Muscle layer of colon (tissue), 2 donors: ENCODE data around the gene LYVE1.

Experiments
- H3K27ac ChIP-seq: one replicate; pipeline ENCODE4 v1.7.0; 2013; ENCODE audit warnings: low read depth, mild to moderate bottlenecking, low read length, moderate library complexity
- H3K27me3 ChIP-seq, 2 donors: one replicate each; pipeline ENCODE4 v1.7.0; 2013; ENCODE audit warnings: low read length in 2 of 2, mild to moderate bottlenecking in 2 of 2; ENCODE audit not compliant: insufficient read depth in 2 of 2, control insufficient read depth in 1 of 2
- H3K36me3 ChIP-seq: one replicate; pipeline ENCODE4 v1.7.0; 2013; ENCODE audit warnings: mild to moderate bottlenecking, low read length; ENCODE audit not compliant: insufficient read depth
- H3K4me1 ChIP-seq: one replicate; pipeline ENCODE4 v1.7.0; 2013; ENCODE audit warnings: mild to moderate bottlenecking, low read length; ENCODE audit not compliant: insufficient read depth
- H3K4me3 ChIP-seq, 2 donors: one replicate each; pipeline ENCODE4 v1.7.0; 2013; ENCODE audit warnings: low read length in 2 of 2, low read depth in 1 of 2, mild to moderate bottlenecking in 1 of 2, moderate library complexity in 1 of 2
- H3K9ac ChIP-seq: one replicate; pipeline ENCODE4 v1.7.0; 2013; ENCODE audit warnings: low read length
- H3K9me3 ChIP-seq: one replicate; pipeline ENCODE4 v1.7.0; 2013; ENCODE audit warnings: mild to moderate bottlenecking, low read length
- donor health status: abdominal sarcoma.
- donor health status: Adenocarcinoma of cecum.

Gene LYVE1

DNA sequence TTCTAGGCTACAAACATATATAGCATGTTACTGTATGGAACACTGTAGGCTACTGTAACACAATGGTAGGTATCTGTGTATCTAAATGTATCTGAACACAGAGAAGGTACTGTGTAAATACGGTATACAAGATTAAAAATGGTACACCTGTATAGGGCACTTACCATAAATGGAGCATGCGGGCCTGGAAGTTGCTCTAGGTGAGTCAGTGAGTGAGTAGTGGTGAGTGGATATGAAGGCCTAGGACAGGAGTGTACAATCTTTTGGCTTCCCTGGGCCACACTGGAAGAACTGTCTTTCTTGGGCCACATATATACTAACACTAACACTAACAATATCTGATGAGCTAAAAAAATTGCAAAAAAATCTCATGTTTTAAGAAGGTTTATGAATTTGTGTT is 48.8 kb downstream of the LYVE1 start:
- H3K4me1 ChIP-seq, result peaks cover 7% of the 10 kb centered on the region
- H3K9me3 ChIP-seq, result no peaks in the 10 kb centered on the region
- H3K36me3 ChIP-seq, result peaks cover 36% of the 10 kb centered on the region
- no peak overlapping the region for H3K9ac ChIP-seq
- H3K4me3 ChIP-seq, result no peak overlapping the region
- no peaks in the 10 kb centered on the region for H3K27me3 ChIP-seq
- H3K27ac ChIP-seq, result no peak overlapping the region

- Histone ChIP-seq H3K4me3 (no peak overlapping the region), H3K9ac (no peak overlapping the region), H3K4me1 (peaks cover 7% of the 10 kb centered on the region), H3K27ac (no peak overlapping the region), H3K36me3 (peaks cover 31% of the 10 kb centered on the region), H3K9me3 (no peaks in the 10 kb centered on the region), H3K27me3 (no peaks in the 10 kb centered on the region)
These were observed 49.6 kb downstream of the LYVE1 start for GRCh38 chr11:10518891-10519290.

DNA sequence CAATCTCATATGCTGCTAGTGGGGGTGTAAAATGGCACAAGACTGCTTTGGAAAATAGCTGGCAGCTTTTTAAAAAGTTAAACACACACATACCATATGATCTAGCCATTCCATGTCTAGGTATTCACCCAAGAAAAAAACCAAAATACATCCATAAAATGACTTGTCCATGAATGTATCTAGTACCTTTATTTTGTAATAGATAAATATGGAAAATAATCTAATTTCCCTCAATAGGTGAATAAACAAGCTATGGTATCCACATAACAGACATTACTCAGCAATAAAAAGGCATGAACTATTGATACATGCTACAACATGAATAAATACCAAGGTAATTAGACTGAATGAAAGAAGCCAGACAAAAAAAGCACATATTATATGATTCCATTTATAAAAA is 50.3 kb downstream of the LYVE1 start:
- Histone ChIP-seq H3K27me3 (no peaks in the 10 kb centered on the region), H3K4me1 (peaks cover 5% of the 10 kb centered on the region), H3K9ac (no peak overlapping the region), H3K27ac (no peak overlapping the region), H3K4me3 (no peak overlapping the region), H3K9me3 (no peaks in the 10 kb centered on the region), H3K36me3 (peaks cover 25% of the 10 kb centered on the region)

- H3K4me3 ChIP-seq, result no peak overlapping the region
- no peak overlapping the region for H3K9ac ChIP-seq
- peaks cover 11% of the 10 kb centered on the region for H3K36me3 ChIP-seq
These were observed 53.0 kb downstream of the LYVE1 start for GRCh38 chr11:10515418-10515817.

GRCh38 chr11:10514709-10515108 is 53.8 kb downstream of the LYVE1 start:
- peaks cover 10% of the 10 kb centered on the region for H3K36me3 ChIP-seq
- no peaks in the 10 kb centered on the region for H3K9me3 ChIP-seq
- H3K4me3 ChIP-seq, result no peak overlapping the region
- no peak overlapping the region for H3K27ac ChIP-seq
- H3K9ac ChIP-seq, result no peak overlapping the region
- H3K27me3 ChIP-seq, result no peaks in the 10 kb centered on the region
- no peaks in the 10 kb centered on the region for H3K4me1 ChIP-seq

More at GRCh38 chr11:10515418-10515817, 53.0 kb downstream of the LYVE1 start:
- no peaks in the 10 kb centered on the region for H3K27me3 ChIP-seq
- H3K4me1 ChIP-seq, result no peaks in the 10 kb centered on the region
- H3K9me3 ChIP-seq, result no peaks in the 10 kb centered on the region
- H3K27ac ChIP-seq, result no peak overlapping the region

DNA sequence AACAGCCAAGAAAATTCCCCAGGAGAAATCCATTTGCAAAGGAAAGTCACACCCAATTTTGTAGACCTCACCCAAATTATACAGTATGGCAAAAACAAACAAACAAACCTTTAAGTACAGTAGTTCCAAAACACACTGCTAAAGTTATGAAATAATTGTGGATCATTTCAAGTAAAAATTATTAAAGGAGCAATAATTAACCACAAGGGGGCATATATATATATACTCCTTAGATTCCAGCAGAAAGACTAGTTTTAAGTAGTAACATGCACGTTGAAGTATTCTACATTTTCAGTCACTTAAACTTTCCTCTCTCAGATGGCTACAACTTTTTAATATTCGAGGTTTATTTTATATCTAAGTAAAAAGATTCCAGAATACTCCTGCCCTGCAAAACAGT is 54.3 kb downstream of the LYVE1 start:
- Histone ChIP-seq H3K27ac (no peak overlapping the region), H3K9me3 (no peaks in the 10 kb centered on the region), H3K36me3 (peaks cover 6% of the 10 kb centered on the region), H3K4me3 (no peak overlapping the region), H3K27me3 (no peaks in the 10 kb centered on the region), H3K9ac (no peak overlapping the region), H3K4me1 (no peaks in the 10 kb centered on the region)

- Histone ChIP-seq H3K9me3 (no peaks in the 10 kb centered on the region), H3K36me3 (peaks cover 1% of the 10 kb centered on the region), H3K27ac (no peak overlapping the region), H3K4me1 (no peaks in the 10 kb centered on the region), H3K4me3 (no peak overlapping the region), H3K27me3 (no peaks in the 10 kb centered on the region), H3K9ac (no peak overlapping the region)
These were observed 57.3 kb downstream of the LYVE1 start for GRCh38 chr11:10511181-10511621.
